Femur (tissue), 1 donor: ENCODE data around the gene FGF6.

ENCODE experiments used
- DNase-seq: peaks from one replicate; pipeline ENCODE4 v3.0.0-alpha.2; 2017

Gene FGF6

GRCh38 chr12:4446335-4446734 is 720 bp upstream of the FGF6 start:
- no peak for DNase-seq

- no peak for DNase-seq
These were observed 1.6 kb downstream of the FGF6 start for GRCh38 chr12:4444031-4444430.

DNA sequence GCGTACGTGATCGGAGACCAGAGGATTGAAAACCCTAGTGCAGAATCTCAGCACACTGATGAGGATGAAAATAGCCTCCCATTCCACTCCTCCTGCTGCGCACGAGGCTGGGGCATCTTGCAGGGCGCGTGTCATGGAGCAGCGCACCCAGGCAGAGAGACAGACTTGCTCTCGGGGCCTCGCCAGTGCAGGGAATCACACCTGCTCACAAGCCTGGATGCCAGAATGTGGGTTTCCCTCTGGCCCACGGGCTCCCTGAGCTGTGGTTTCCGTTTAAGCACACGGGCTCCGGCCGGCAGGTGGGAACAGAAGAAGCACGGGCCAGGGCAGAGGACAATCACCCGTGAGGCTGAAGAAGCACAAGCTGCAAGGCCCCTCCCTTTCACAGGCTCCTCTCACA is 2.0 kb downstream of the FGF6 start:
- no peak for DNase-seq

DNA sequence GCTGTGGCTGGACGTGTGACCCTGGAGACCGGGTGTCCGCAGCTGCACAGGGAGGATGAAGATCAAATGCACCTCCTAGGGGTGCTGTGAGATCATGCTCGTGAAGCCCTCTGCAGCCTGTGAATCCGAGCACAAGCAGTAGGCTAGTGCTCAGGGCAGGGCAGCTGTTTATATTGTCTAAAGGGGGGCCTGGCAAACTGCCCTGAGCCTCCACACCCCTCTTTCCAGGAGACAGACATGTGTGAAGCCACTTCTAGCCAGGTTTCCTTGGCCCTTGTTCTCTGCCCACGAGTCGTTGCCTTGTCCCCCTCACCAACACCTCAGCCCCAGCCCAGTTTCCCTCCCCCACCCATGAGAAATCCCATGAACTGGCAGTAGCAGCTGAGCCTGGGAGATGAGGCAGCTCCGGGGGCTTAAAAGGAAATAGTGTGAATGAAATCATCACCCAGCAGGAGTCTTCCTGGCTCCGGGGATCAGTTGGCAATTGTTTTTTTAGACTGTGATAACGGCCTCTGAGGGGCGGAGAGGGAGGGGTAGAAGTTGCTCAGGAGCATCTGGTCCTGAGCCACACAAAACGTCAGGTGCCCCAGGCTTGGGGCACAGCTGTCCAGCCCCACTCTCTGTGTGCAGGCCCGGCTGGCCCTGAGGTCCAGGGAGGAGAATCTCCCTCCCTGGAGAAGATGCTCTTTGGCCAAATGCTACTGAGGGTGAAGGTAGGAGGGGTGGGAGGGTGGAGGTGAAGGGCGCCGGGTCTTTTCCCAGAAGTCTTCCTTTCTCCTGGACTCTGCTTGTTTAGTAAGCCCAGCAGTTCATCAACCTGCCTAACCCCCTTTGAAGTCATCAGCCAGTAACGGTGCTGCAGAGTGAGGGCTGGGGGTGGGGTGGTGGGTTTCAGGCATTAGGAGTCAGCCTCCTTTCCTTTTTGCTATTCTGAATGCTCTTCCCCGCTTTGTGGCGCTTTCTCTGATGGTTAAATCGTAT is 4.0 kb downstream of the FGF6 start:
- peak; percentile 61 for DNase-seq

- no peak for DNase-seq
These were observed 5.3 kb downstream of the FGF6 start for GRCh38 chr12:4440187-4440941.

DNA sequence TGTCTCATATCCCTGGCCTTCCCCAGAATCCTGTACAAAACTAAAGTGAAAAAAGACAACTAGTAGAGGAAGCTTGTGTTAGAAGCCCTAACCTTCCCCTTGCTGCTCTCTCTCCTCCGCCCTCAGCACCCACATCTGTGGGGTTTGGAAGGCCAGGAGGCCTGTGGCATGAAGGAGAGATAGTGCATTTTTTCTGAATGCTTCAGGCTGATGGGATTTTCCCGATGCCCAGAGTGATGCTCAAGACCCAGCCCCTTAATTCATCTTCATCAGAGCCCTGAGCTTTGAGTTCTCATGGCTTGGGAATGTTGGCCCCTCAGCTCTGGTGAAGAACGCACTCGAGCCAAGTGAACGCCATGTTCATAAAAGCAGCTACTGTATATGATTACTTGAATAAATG is 5.9 kb downstream of the FGF6 start:
- DNase-seq = no peak

GRCh38 chr12:4438834-4439596 is 6.6 kb downstream of the FGF6 start:
- no peak for DNase-seq

DNA sequence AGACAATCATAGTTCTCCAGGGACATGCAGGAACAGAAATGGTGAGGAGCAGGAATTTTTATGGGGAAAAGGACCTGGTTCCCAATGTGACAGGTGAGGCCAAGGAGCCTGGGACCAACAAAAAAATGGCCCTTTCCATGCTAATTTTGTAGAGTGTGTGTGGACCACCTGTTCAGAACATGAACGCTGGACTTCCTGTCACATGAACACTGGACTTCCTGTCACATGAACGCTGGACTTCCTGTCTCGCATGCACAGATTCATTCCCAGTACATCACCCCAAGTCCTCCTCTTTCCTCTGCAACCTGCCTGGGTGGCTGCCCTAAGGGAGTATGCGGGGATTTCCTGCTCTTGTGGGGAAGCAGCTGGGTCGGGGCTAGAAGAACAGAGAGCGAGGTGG is 10.1 kb downstream of the FGF6 start:
- DNase-seq = no peak

- DNase-seq = no peak
These were observed 10.7 kb downstream of the FGF6 start for GRCh38 chr12:4434706-4435425.

DNA sequence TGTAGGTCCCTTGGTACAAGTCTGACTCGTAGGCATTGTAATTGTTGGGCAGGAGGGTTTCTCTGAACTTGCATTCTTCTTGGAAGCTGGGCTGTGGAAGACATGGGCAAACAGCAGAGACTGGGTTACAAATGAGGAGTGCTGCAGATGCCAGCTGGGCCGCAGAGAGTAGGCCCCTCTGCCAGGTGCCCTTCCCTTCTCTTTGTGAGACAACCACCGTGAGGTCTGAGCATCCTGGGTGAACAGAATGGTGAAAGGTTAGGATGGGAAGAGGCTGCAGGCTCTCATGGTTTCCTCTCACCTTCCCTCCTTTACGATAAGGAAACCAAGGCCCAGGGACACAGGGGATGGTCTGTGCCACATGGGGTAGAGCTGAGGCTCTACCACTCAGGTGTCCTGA is 11.3 kb downstream of the FGF6 start:
- DNase-seq = no peak

DNA sequence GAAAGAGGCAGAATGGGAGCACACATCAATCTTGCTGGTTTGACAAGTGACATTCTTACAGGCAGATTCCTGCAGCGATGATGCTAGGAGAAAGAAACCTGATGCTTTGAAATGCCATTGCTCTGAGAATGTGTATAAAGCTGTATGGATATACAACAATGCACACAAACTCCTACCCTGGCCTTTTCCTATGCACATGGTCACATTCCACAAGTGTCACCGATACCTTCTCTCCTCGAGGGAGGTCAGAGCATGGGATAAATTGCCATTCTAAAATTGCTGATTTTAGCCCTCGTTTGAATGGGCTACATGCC is 11.9 kb downstream of the FGF6 start:
- DNase-seq = no peak

GRCh38 chr12:4432878-4433744 is 12.5 kb downstream of the FGF6 start:
- DNase-seq = no peak

- DNase-seq = no peak
These were observed 13.7 kb downstream of the FGF6 start for GRCh38 chr12:4431866-4432265.

- no peak for DNase-seq
These were observed 14.2 kb downstream of the FGF6 start for GRCh38 chr12:4431436-4431835.

DNA sequence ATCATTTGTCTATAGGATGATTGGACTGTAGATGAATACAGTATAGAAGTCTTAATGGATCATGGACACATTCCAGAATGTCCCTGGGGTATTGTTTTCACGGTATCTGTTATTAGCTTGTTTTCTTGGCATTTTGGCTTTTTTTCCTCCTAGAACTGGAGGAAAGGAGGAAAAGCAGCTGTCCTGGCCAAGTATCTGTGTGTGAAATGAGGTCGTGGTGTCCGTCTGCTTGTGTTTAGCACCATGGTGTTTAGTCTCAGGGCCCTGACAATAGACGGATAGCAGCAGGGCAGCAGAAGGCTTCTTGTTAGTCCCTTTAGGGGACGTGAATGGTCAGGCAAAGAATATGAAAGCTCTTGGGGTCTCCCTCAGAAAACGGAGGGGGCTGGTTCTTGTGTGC is 21.2 kb downstream of the FGF6 start:
- no peak for DNase-seq

DNA sequence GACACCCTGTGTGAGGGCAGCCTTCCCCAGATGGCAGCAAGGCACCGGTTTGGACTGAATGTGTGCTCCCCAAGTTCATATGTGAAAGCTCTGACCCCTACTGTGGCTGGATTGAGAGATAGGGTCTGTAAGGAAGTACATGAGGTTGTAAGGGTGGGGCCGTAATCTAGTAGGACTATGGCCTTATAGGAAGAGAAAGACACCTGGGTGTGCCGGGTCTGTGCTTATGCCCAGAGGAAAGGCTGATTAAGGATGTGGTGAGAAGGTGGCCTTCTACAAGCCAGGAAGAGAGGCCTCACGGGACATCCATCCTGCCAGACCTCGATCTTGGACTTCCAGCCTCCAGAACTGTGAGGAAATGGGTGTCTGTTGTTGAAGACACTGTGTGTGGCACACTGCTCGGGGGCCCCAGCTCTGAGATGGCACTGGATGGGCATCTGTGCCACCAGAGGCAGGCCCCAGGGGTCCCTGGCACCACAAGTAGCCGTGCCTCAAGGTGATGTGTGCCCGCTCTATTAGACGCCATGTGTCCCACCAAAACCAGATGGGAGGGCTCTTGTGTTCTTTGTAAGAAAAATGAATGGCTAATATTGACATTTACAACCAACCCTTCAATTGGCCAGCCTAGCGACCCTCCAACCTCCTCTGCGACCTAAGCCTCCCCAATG is 22.0 kb downstream of the FGF6 start:
- no peak for DNase-seq

- no peak for DNase-seq
These were observed 22.6 kb downstream of the FGF6 start for GRCh38 chr12:4422985-4423384.

- DNase-seq = no peak
These were observed 24.0 kb downstream of the FGF6 start for GRCh38 chr12:4421590-4422031.

DNA sequence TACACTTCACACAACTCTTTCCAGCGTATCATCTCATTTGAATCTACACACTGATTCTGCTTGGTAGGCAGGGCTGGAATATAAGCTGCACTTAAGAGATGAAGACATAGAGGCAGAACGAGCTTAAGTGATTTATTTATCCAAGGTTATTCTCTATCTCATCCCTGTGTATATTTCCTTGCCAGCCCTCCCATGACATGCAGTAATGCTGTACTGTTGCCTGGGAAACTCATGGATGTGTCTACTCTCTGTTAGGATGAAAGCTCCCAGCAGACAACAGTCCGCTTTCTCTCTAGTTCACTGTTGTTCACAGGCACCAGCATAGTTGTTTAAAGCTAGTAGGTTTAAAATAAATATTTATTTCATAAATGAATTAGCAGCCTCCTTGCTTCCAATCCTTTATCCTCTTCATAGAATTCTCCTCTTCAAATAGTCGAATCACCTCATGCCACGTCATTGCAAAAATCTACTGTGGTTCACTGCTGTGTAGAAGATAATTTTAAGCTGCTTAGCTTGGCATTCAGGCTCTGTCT is 25.4 kb downstream of the FGF6 start:
- DNase-seq = no peak

GRCh38 chr12:4418913-4419312 is 26.7 kb downstream of the FGF6 start:
- no peak for DNase-seq

DNA sequence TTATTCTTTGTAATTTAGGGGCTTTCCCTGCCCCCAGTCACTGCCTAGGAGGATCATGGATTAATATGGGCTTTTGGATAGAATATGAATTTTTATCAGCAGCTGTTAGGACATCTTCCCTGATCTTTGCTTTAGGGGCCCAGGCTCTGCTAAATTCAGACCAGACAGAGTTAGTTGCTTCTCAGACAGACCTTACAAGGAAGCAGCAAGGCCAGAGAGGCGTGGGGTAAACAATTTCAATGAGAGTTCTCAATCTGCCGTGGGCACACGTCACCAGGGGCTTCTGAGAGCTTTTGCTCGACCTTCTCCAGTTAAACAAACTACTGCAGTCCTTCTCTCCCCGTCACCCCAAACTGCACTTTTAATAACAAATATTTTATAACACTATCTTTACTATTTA is 27.7 kb downstream of the FGF6 start:
- DNase-seq = no peak
